HepG2 (cell line): ENCODE data around the gene SEBOX.

Experiments used
- ARID5B ChIP-seq: IDR thresholded peaks from 2 replicates; pipeline ENCODE4 v1.4.0; 2020; ENCODE audit warnings: mild to moderate bottlenecking, missing genetic modification reagents
- ZNF350 ChIP-seq: sonication (generic); formaldehyde crosslinking; IDR thresholded peaks from 2 replicates; pipeline ENCODE4 v1.4.0; 2020; ENCODE audit warnings: mild to moderate bottlenecking, low read depth, missing genetic modification reagents, borderline replicate concordance
- TF ChIP-seq, protein P1 (sequence below): sonication (generic); formaldehyde crosslinking; IDR thresholded peaks from 2 replicates; pipeline ENCODE4 v1.5.0; 2020; ENCODE audit warnings: mild to moderate bottlenecking, missing genetic modification reagents, moderate library complexity
- TF ChIP-seq, protein P2 (sequence below): sonication (generic); formaldehyde crosslinking; IDR thresholded peaks from 2 replicates; pipeline ENCODE4 v1.8.1; 2023; ENCODE audit warnings: mild to moderate bottlenecking, missing genetic modification reagents

GRCh38 chr17:28345419-28346198, 19.4 kb downstream of the SEBOX start:
- TF ChIP-seq, protein P1, sequence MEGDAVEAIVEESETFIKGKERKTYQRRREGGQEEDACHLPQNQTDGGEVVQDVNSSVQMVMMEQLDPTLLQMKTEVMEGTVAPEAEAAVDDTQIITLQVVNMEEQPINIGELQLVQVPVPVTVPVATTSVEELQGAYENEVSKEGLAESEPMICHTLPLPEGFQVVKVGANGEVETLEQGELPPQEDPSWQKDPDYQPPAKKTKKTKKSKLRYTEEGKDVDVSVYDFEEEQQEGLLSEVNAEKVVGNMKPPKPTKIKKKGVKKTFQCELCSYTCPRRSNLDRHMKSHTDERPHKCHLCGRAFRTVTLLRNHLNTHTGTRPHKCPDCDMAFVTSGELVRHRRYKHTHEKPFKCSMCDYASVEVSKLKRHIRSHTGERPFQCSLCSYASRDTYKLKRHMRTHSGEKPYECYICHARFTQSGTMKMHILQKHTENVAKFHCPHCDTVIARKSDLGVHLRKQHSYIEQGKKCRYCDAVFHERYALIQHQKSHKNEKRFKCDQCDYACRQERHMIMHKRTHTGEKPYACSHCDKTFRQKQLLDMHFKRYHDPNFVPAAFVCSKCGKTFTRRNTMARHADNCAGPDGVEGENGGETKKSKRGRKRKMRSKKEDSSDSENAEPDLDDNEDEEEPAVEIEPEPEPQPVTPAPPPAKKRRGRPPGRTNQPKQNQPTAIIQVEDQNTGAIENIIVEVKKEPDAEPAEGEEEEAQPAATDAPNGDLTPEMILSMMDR (CRISPR knock-in tag): no peak
- TF ChIP-seq ZNF350: no peak
- TF ChIP-seq, protein P2, sequence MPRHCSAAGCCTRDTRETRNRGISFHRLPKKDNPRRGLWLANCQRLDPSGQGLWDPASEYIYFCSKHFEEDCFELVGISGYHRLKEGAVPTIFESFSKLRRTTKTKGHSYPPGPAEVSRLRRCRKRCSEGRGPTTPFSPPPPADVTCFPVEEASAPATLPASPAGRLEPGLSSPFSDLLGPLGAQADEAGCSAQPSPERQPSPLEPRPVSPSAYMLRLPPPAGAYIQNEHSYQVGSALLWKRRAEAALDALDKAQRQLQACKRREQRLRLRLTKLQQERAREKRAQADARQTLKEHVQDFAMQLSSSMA: no peak
- TF ChIP-seq ARID5B (CRISPR knock-in tag): no peak
